DLD1 (cell line): Measurements from ENCODE around the gene CFAP46.

Experiments used
- in situ Hi-C: cut with HindIII; loops from 2 replicates; pipeline ENCODE4 v1.10.0; 2017; ENCODE audit warnings: low sequenced_read_pairs

The CFAP46 gene

GRCh38 chr10:132856869-132857524 lies 85.4 kb downstream of the CFAP46 start:
- in situ Hi-C loops = no loop called here

- in situ Hi-C loops = no loop called here
These were observed 86.5 kb downstream of the CFAP46 start for GRCh38 chr10:132855889-132856288.

DNA sequence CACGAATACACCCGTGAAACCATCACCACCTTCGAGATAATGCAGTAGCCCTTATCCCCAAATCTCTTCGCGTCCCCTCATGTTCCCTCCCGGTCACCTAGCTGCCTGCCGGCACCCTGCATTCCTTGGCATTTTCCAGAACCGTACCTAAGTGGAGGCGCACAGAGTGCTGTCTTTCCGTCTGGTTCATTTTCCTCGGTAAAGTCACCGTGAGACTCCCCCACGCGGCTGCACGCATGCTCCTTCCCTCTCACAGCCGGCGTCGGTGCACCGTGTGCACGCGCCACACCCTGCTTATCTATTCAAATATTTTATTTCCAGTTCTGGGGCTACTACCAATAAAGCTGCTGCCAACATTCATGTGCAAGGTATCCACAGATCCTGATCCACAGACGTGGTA lies 90.9 kb downstream of the CFAP46 start:
- in situ Hi-C loops = no loop called here

GRCh38 chr10:132850896-132851295 lies 91.5 kb downstream of the CFAP46 start:
- in situ Hi-C loops = no loop called here

GRCh38 chr10:132850246-132850645 lies 92.1 kb downstream of the CFAP46 start:
- in situ Hi-C loops = no loop called here

GRCh38 chr10:132849546-132850031 lies 92.8 kb downstream of the CFAP46 start:
- in situ Hi-C loops = no loop called here

DNA sequence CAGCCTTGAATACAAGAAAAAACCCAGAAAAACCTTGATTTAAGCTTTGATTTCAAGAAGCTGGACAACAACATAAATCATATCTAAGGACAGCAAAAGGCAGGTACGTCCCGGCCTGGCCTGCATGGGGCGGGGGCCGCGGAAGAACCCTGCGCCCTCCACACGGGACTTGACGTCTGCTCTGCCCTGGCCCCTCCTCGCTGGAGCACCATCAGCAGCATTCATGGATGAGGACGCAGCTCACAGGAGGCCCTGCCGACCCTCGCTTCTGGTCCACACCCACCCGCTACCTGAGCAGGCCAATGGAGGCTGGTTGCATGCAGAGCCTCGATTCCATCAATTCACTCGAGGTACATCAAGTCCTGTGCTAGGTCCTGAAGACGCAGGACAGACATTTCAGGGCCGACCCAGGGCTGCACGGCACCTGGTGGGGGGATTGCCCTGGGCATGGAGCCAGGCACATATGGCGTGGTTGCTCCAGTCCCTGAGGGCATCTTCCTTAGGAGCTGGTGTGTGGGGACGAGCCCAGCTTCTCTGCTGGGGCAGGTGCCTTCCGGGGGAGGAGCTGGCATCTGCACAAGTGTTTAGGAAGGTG lies 93.3 kb downstream of the CFAP46 start:
- in situ Hi-C loops = no loop called here

GRCh38 chr10:132848291-132848701 lies 94.1 kb downstream of the CFAP46 start:
- in situ Hi-C loops = no loop called here

- in situ Hi-C loops = no loop called here
These were observed 94.5 kb downstream of the CFAP46 start for GRCh38 chr10:132847856-132848255.

GRCh38 chr10:132847416-132847777 lies 95.0 kb downstream of the CFAP46 start:
- in situ Hi-C loops = no loop called here

- in situ Hi-C loops = no loop called here
These were observed 95.5 kb downstream of the CFAP46 start for GRCh38 chr10:132846631-132847415.

- in situ Hi-C loops = no loop called here
These were observed 96.4 kb downstream of the CFAP46 start for GRCh38 chr10:132845780-132846595.

GRCh38 chr10:132845041-132845551 lies 97.3 kb downstream of the CFAP46 start:
- in situ Hi-C loops = no loop called here

GRCh38 chr10:132844069-132844809 lies 98.1 kb downstream of the CFAP46 start:
- in situ Hi-C loops = loop anchor here (5.0 kb wide), 2 partner anchors 33 to 142 kb away; no protein-coding TSS in a partner anchor

GRCh38 chr10:132843276-132843675 lies 99.1 kb downstream of the CFAP46 start:
- in situ Hi-C loops = loop anchor here (5.0 kb wide), 2 partner anchors 34 to 141 kb away; no protein-coding TSS in a partner anchor

- in situ Hi-C loops = loop anchor here (5.0 kb wide), 2 partner anchors 35 to 140 kb away; no protein-coding TSS in a partner anchor
These were observed 100.0 kb downstream of the CFAP46 start for GRCh38 chr10:132842397-132842796.

- in situ Hi-C loops = loop anchor here (5.0 kb wide), 2 partner anchors 36 to 139 kb away; no protein-coding TSS in a partner anchor
These were observed 100.8 kb downstream of the CFAP46 start for GRCh38 chr10:132841615-132841975.

DNA sequence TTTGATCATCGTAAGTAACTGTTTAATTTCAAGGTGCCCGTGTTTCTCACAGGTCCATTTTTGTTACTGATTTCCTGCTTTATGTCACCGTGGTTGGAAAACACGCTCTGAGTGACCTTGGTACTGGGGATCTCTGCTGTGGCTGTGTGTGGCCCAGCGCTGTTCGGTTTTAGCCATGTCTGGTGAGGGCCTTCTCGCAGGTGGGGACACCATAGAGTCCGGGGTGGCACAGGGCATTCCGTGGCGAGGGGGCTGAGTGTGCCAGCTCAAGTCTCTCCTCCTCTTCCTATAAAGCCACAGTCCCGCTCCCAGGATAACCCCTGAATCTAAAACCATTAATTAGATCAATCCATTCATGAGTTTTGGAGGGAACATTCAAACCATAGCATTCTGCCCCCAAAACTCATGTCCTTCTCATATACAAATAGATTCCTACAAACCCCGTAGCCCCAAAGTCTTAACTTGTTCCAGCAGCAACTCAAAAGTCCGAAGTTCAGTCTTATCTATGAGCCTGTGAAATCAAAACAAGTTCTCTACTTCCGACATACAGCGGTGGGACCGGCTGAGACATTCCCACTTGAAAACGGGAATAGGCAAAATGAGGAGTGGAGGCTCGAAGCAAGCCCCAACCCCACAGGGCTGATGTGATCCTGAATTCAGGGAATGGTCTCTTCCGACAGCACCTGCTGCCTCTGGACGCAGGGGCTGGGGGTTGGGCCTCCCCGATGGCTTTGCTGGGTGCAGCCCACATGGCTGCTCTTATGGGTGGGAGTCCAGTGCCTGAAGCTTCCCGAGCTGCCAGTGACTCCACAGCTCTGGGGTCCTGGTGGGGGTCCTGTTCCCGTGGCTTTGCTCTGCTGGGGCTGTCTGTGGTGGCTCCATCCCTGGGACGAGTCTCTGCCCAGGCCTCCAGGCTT lies 101.4 kb downstream of the CFAP46 start:
- in situ Hi-C loops = loop anchor here (5.0 kb wide), 2 partner anchors 36 to 139 kb away; no protein-coding TSS in a partner anchor

DNA sequence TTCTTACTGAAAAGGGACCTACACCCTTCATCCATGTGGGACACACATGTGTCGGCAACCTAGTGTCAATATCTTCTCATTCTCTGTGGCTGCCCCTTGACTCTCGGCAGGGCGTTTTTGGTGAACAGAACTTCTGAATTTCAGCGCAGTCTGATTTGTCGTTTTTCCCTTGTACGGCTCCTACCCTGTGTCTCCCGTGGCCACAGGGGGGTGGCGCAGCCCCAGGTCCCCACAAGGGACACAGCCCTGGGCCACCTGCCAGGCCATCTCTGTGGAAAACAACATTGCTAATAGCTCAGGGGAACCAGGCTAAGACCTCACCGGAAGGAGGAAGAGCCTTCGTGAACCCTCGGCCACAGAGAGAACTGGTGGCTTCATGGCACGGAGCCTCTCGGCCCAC lies 103.3 kb downstream of the CFAP46 start:
- in situ Hi-C loops = no loop called here
